HEK293 (cell line): Measurements from ENCODE around the gene FGF22.

Source experiments
- CTCF ChIA-PET: fragments of 350-600 bp; formaldehyde crosslinking; extraction: SDS; loops from one replicate; lab custom pipeline; 2021; ENCODE audit warnings: antibody characterized with exemption; lab: Yijun Ruan, JAX
- POLR2A ChIA-PET: fragments of 300-600 bp; formaldehyde crosslinking; extraction: SDS; loops from one replicate; lab custom pipeline; 2020; ENCODE audit warnings: antibody characterized with exemption, inconsistent platforms; lab: Yijun Ruan, JAX
- H3K27ac ChIP-seq: fragments of 200-500 bp; sonication (Bioruptor generic); 2 replicates; pipeline ENCODE4 v1.5.1; 2014; ENCODE audit warnings: low read depth, low read length, control low read depth, inconsistent platforms; ENCODE audit errors: extremely low read depth
- H3K36me3 ChIP-seq, 2 experiments: fragments of 200-500 bp in 1 of 2; sonication (Bioruptor generic) in 1 of 2; 1 replicate in 1 of 2; 2 replicates in 1 of 2; pipeline ENCODE4 v1.5.1; 2014 to 2017; ENCODE audit warnings: inconsistent platforms in 2 of 2, low read length in 2 of 2; ENCODE audit not compliant: control insufficient read depth in 2 of 2, insufficient read depth in 1 of 2
- H3K4me1 ChIP-seq: fragments of 200-500 bp; sonication (Bioruptor generic); 2 replicates; pipeline ENCODE4 v1.5.1; 2014; ENCODE audit warnings: mild to moderate bottlenecking, low read length, inconsistent platforms; ENCODE audit not compliant: control insufficient read depth, insufficient read depth
- H3K4me3 ChIP-seq: 2 replicates; pipeline ENCODE4 v1.5.1; 2011; ENCODE audit warnings: low read depth, mild to moderate bottlenecking, control low read depth, low read length, moderate library complexity
- H3K9me3 ChIP-seq: fragments of 200-500 bp; sonication (Bioruptor generic); 2 replicates; pipeline ENCODE4 v1.5.1; 2014; ENCODE audit warnings: low read depth, low read length, inconsistent platforms; ENCODE audit not compliant: control insufficient read depth, insufficient read depth
- HOXA7 ChIP-seq: sonication (generic); formaldehyde crosslinking; IDR thresholded peaks from 2 replicates; pipeline ENCODE4 v1.8.1; 2022; ENCODE audit warnings: missing genetic modification reagents, borderline replicate concordance
- SP3 ChIP-seq: fragments of 450-650 bp; formaldehyde crosslinking; IDR thresholded peaks from 2 replicates; pipeline ENCODE4 v1.5.1; 2016; ENCODE audit warnings: missing biosample characterization, missing genetic modification characterization
- TSHZ1 ChIP-seq: fragments of 450-650 bp; formaldehyde crosslinking; IDR thresholded peaks from 2 replicates; pipeline ENCODE4 v1.5.1; 2016; ENCODE audit warnings: missing biosample characterization, missing genetic modification characterization, borderline replicate concordance
- ZBTB6 ChIP-seq: fragments of 450-650 bp; formaldehyde crosslinking; IDR thresholded peaks from 2 replicates; pipeline ENCODE4 v1.5.1; 2017; ENCODE audit warnings: missing biosample characterization, missing genetic modification characterization
- ZFHX2 ChIP-seq: fragments of 450-650 bp; formaldehyde crosslinking; conservative IDR thresholded peaks from 2 replicates; pipeline ENCODE4 v1.5.1; 2016; ENCODE audit warnings: missing biosample characterization, missing genetic modification characterization
- ZNF155 ChIP-seq: fragments of 450-650 bp; formaldehyde crosslinking; IDR thresholded peaks from 2 replicates; pipeline ENCODE4 v1.5.1; 2016; ENCODE audit warnings: missing biosample characterization, missing genetic modification characterization
- ZNF16 ChIP-seq: fragments of 450-650 bp; formaldehyde crosslinking; IDR thresholded peaks from 2 replicates; pipeline ENCODE4 v1.5.1; 2016; ENCODE audit warnings: low read depth, missing biosample characterization, missing genetic modification characterization
- ZNF23 ChIP-seq: fragments of 450-650 bp; formaldehyde crosslinking; IDR thresholded peaks from 2 replicates; pipeline ENCODE4 v1.5.1; 2016; ENCODE audit warnings: missing biosample characterization, missing genetic modification characterization, borderline replicate concordance
- ZNF335 ChIP-seq: fragments of 450-650 bp; formaldehyde crosslinking; conservative IDR thresholded peaks from 2 replicates; pipeline ENCODE4 v1.5.1; 2016; ENCODE audit warnings: missing biosample characterization, missing genetic modification characterization
- ZNF473 ChIP-seq: fragments of 450-650 bp; formaldehyde crosslinking; IDR thresholded peaks from 2 replicates; pipeline ENCODE4 v1.5.1; 2017; ENCODE audit warnings: missing biosample characterization, missing genetic modification characterization
- ZNF571 ChIP-seq: fragments of 450-650 bp; formaldehyde crosslinking; IDR thresholded peaks from 2 replicates; pipeline ENCODE4 v1.5.0; 2017; ENCODE audit warnings: missing biosample characterization, missing genetic modification characterization
- ZNF658 ChIP-seq: fragments of 450-650 bp; formaldehyde crosslinking; IDR thresholded peaks from 2 replicates; pipeline ENCODE4; 2016; ENCODE audit warnings: missing biosample characterization, missing genetic modification characterization
- ZNF768 ChIP-seq: fragments of 450-650 bp; formaldehyde crosslinking; IDR thresholded peaks from 2 replicates; pipeline ENCODE4 v1.5.1; 2018; ENCODE audit warnings: missing biosample characterization, mild to moderate bottlenecking, missing genetic modification characterization
- ZNF776 ChIP-seq: fragments of 450-650 bp; formaldehyde crosslinking; IDR thresholded peaks from 2 replicates; pipeline ENCODE4 v1.5.0; 2017; ENCODE audit warnings: missing biosample characterization, missing genetic modification characterization, borderline replicate concordance
- TF ChIP-seq, protein P1 (sequence below): fragments of 450-650 bp; formaldehyde crosslinking; IDR thresholded peaks from 2 replicates; pipeline ENCODE4 v1.5.1; 2016; ENCODE audit warnings: missing biosample characterization, missing genetic modification characterization

The FGF22 gene

DNA sequence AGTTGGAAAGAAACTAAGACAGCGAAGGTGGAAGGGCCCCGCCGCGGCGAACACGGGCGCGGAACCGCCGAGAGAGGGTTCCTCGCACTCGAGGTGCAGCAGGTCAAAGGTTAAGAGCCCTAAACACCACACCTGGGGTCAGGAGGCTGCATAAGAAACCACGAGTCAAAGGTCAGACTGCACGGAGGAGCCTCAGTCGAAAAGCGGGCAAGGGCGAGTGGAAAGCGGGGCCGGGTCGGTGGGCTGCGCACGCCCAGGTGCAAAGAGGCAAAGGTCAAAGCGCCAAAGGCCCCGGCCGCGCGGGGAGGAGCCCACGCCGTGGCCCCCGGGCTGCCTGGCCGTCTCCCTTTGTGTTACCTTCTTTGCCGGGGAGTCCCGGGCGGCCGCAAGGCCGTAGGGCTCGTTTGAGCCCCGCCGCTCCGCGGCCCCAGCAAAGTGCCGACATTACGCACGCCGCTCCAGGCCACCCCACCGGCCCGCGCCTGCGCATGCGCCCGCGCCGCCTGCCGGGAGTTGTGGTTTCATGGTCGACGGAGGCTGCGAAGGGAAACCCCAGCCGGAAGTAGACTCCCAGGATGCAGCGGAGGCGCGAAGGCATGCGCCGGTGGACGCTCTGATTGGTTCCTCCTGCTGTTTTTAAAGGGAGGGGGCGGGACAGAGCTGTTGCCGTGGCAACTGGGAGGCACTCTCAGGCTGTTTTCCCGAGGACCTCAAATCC, 6.5 kb upstream of the FGF22 start, which contains the start of gene POLRMT (continued):
- TF ChIP-seq ZNF473 (no peak), ZFHX2 (0 out of 2 replicates have a peak, but pooled peaks have one; percentile 1), TSHZ1 (tag by site-specific recombination) (no peak), ZNF155 (tag by site-specific recombination) (no peak), ZNF658 (tag by site-specific recombination) (no peak), ZBTB6 (tag by site-specific recombination) (no peak), SP3 (no peak), ZNF776 (tag by site-specific recombination) (no peak), ZNF571 (tag by site-specific recombination) (no peak), ZNF23 (tag by site-specific recombination) (no peak)
- TF ChIP-seq, all 188 proteins: peak for 18

DNA sequence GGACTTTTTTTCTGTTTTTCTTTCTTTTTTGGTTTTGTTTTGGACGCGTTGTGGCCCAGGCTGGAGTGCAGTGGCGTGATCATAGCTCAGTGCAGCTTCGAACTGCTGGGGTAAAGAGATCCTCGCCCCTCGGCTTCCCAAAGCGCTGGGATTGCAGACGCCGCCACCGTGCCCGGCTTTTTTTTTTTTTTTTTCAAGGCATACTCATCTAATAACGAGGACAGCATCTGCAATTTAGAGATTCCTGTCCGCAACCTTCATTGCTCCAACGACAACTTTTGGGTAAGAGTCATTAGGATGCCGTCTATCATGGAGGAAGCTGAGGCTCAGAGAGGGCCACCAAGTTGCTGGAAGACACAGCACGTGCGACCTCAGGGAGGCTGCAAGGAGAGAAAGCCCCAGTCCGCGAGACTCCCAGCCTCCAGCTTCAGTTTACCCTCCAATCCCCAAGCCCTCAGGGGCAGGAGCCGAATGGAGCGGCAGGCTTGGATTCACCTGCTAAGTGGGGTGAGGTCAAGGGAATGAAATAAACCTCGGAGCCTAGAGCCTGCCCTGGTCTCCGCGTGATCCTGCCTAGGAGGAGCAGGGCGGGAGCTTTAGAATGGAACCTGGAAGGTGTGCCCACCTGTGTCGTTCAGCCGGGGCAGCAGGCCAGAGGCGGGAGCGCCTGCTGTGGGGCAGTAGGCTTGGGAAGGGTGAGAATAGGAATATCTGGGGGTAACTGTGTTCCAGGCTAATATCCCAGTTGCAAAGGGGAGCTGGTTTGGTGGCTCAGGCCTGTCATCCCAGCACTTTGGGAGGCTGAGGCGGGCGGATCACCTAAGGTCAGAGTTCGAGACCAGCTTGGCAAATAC, 5.7 kb upstream of the FGF22 start:
- CTCF ChIA-PET: interaction anchor here (0.6 to 1.7 kb wide), 3 partner anchors 46 to 582 kb away, joined by 3 read pairs; no protein-coding TSS in a partner anchor
- peak overlapping the region; percentile 11; the same call in 1 of the 2 replicates for H3K27ac ChIP-seq
- no peaks in the 10 kb centered on the region for H3K9me3 ChIP-seq
- peak overlapping the region; percentile 69 for H3K4me3 ChIP-seq
- POLR2A ChIA-PET: interaction anchor here (0.6 to 0.9 kb wide), 5 partner anchors 22 to 204 kb away, joined by 3 to 8 read pairs (median 3); no protein-coding TSS in a partner anchor
- peaks cover 3% of the 10 kb centered on the region; the same call in 1 of the 2 replicates for H3K4me1 ChIP-seq
- TF ChIP-seq HOXA7 (CRISPR knock-in tag) (no peak), ZNF768 (peak; percentile 74; the same call in 1 of the 2 replicates), ZNF335 (tag by site-specific recombination) (peak; percentile 89), ZNF16 (tag by site-specific recombination) (no peak)
- TF ChIP-seq, protein P1, sequence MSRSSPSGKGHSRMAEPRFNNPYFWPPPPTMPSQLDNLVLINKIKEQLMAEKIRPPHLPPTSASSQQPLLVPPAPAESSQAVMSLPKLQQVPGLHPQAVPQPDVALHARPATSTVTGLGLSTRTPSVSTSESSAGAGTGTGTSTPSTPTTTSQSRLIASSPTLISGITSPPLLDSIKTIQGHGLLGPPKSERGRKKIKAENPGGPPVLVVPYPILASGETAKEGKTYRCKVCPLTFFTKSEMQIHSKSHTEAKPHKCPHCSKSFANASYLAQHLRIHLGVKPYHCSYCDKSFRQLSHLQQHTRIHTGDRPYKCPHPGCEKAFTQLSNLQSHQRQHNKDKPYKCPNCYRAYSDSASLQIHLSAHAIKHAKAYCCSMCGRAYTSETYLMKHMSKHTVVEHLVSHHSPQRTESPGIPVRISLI: peak; percentile 87
- H3K36me3 ChIP-seq: peaks cover 8 to 26% of the 10 kb centered on the region in 2 experiments; a peak in 2 of 3 replicates
